22Rv1 (cell line): ENCODE data around the gene TAF4B.

Source experiments
- H3K27ac ChIP-seq: fragments of 450-650 bp; 2 replicates; pipeline ENCODE4 v1.5.1; 2017
- ZFX ChIP-seq: fragments of 450-650 bp; IDR thresholded peaks from 2 replicates; pipeline ENCODE4 v1.6.1; 2017; ENCODE audit warnings: antibody characterized with exemption, borderline replicate concordance
- TF ChIP-seq, protein P1 (sequence below): fragments of 450-650 bp; IDR thresholded peaks from 2 replicates; pipeline ENCODE4 v1.5.1; 2017; ENCODE audit warnings: mild to moderate bottlenecking

The TAF4B gene

GRCh38 chr18:26409091-26409490 is 182.8 kb downstream of the TAF4B start:
- H3K27ac ChIP-seq = no peak overlapping the region
- TF ChIP-seq, protein P1, sequence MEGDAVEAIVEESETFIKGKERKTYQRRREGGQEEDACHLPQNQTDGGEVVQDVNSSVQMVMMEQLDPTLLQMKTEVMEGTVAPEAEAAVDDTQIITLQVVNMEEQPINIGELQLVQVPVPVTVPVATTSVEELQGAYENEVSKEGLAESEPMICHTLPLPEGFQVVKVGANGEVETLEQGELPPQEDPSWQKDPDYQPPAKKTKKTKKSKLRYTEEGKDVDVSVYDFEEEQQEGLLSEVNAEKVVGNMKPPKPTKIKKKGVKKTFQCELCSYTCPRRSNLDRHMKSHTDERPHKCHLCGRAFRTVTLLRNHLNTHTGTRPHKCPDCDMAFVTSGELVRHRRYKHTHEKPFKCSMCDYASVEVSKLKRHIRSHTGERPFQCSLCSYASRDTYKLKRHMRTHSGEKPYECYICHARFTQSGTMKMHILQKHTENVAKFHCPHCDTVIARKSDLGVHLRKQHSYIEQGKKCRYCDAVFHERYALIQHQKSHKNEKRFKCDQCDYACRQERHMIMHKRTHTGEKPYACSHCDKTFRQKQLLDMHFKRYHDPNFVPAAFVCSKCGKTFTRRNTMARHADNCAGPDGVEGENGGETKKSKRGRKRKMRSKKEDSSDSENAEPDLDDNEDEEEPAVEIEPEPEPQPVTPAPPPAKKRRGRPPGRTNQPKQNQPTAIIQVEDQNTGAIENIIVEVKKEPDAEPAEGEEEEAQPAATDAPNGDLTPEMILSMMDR = no peak
- no peak for TF ChIP-seq ZFX

DNA sequence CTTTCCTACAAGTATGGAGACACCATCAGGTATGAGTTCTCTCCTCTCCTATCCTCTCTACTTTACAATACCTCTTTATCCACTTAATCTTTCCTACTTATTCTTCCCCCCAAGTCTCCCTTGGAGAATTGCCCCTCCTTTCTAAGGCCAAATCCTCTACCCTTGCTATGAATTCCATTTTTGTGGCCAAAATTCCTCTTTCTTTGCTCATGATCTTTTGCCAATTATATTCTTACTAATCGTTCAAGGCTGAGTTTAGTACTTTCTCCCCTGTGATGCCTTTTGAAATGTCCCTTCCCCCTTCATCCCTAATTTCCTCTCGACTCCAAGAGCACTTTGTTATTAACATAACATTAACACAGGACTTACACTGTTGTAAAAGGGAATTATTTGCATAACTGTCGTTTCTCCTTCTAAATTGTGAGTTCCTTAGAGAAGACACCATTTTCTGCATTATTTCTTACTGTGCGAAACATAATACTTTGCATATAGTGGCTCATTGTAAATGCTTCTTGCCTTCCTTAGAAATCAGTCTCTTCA is 188.7 kb downstream of the TAF4B start:
- H3K27ac ChIP-seq = no peak overlapping the region
- TF ChIP-seq, protein P1 = no peak
- no peak for TF ChIP-seq ZFX

DNA sequence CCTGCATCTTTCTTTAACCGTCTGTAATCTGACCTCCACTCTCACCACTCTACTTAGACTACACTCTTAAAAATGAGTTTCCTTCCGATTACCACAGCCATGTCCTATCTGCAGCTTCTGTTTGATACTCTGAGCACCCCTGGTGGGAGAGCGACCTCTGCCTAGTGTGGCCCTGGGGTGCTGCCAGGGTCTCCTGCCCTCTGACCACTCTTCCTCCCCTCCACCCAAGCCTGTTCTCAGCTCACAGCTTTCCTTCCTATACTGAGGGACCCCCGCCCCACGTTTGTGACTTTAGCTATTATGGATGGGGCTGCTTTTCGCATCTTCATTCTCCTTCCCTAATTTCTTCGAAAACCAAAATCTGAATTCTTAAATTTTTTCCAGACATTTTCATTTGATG is 189.4 kb downstream of the TAF4B start:
- H3K27ac ChIP-seq = no peak overlapping the region
- TF ChIP-seq, protein P1 = no peak
- no peak for TF ChIP-seq ZFX

DNA sequence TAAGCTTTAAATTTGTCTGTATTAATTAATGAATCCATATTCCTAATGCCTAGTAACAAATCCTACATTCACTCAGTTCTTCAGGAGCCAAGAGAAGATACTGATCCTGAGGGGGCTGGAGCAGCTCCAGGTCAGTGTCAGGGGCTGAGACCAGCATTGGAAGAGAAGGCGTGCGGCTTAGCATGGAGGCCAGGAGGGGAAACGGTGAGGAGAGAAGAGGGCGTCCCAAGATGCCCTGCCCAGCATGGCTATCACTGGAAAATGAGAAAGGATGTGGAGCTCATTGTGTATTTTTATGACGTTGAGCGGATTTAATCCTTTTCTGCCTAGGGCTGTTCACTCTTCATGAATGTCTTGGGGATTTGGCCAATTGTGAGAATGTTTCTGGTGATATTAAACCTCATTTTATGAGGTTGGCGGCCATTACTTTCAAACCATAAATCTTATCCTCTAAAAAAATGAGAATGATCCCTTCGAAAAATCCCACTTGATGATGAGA is 190.5 kb downstream of the TAF4B start:
- TF ChIP-seq, protein P1 = no peak
- no peak for TF ChIP-seq ZFX
- H3K27ac ChIP-seq = no peak overlapping the region

- H3K27ac ChIP-seq = no peak overlapping the region
- no peak for TF ChIP-seq ZFX
- TF ChIP-seq, protein P1 = no peak
These were observed 190.9 kb downstream of the TAF4B start for GRCh38 chr18:26417190-26417589.

GRCh38 chr18:26418225-26418624 is 192.0 kb downstream of the TAF4B start:
- TF ChIP-seq, protein P1 = no peak
- TF ChIP-seq ZFX = no peak
- H3K27ac ChIP-seq = no peak overlapping the region

- TF ChIP-seq ZFX = no peak
- no peak overlapping the region for H3K27ac ChIP-seq
These were observed 193.5 kb downstream of the TAF4B start for GRCh38 chr18:26419746-26420145.

DNA sequence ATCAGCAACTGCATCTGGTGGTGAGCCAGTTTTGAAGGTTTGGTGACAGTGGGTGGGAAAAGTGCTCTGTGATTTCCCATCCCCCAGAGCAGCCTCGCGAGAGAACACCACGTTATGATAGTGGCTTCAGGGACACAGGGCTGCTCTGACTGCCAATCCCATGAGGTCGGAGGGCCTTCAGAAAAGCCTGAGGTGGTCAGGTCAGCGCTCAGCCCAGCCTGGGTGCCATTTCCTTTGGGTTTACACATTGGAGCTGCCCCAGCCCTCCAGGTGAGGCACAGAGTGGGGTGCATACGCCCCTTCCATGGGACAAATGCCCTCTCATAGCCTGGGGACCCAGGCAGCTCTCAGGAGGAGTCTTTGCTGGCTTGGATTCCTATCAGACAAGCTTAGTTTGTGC is 195.3 kb downstream of the TAF4B start:
- no peak overlapping the region for H3K27ac ChIP-seq
- TF ChIP-seq, protein P1 = no peak
- TF ChIP-seq ZFX = no peak
